Astrocyte (in vitro differentiated cells and primary cell): ENCODE results near the gene PDXK.

Experiments used
- CTCF ChIP-seq: IDR thresholded peaks from 2 replicates; pipeline ENCODE4 v1.5.1; 2011; ENCODE audit warnings: low read depth, mild to moderate bottlenecking, inconsistent platforms, low read length, moderate library complexity; ENCODE audit not compliant: insufficient read depth
- EZH2 ChIP-seq: IDR thresholded peaks from 2 replicates; pipeline ENCODE4 v1.6.1; 2012; ENCODE audit warnings: mild to moderate bottlenecking, low read length, inconsistent platforms; ENCODE audit not compliant: insufficient read depth

DNA sequence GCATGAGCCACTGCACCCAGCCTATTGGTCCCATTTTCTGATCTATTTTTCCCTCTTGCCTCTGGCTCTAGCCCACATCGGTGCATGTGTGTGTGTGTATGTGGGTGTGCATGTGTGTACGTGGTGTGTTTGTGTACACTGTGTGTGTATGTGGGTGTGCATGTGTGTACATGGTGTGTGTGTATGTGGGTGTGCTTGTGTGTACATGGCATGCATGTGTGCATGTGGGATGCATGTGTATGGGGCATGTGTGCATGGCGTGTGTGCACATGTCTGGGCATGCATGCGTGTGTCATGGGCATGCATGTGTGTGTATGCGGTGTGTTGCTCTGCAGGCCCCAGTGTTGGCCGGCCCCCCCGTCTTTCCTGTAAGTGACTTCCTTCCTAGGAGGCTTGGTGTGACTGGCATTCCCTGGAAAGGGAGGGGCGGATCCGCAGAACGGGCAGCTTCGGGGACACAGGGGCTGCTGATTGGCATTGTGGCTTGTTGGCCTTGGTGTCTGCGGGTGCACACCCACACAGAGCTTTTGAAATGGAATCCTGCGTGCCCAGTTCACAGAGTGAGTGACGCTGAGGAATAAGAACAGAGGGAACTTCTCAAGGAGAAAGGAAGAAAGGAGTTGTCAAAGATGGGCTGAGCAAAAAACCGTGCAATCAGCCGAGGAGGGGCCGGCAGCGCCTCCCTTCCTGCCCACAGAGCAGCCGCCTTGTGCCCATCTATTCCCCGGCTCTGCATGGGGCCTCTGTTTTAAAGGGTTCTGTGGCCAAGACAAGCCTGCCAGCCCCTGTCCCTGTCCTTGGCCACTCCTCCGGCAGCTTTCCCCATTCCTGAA is 8.0 kb downstream of the PDXK start:
- TF ChIP-seq EZH2 (no peak), CTCF (no peak)
